ENCODE data around the gene SETD4. TPM values are rescaled to one million over a fixed set of nuclear protein-coding genes. Genes with fewer than 3 reads are reported as not detected.

SETD4 gene
- total and polyA plus RNA-seq, 7 donors: 4.8 to 19.9 (median 14.3) TPM

DNA sequence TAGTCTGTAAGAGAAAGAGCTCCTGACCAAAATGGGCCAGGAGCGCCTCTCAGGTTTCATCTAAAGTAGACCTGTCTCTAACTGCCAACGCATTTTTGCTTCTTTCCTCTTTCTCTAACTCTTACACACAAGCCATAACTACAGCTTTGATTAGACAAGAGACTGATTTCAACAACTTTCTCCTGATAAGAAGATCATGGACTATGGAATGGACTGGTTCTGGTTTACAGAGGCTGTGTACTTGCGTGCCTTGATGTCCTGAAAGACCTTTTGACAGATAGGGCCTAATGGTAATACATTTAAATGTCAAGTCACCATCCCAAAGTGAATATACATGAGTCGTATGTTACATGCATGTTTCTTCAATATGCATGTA is 3.7 kb upstream of the SETD4 start:
- WGBS, 2 donors: 94% methylated on average over 4 of the region's 4 CpGs
- H3K27me3 ChIP-seq: no peaks in the 10 kb centered on the region
- H3K36me3 ChIP-seq: no peaks in the 10 kb centered on the region
- H3K4me3 ChIP-seq: no peak overlapping the region
- intact Hi-C loops (cut with DNase I): no loop called here
- no peak for DNase-seq
- H3K9me3 ChIP-seq: no peaks in the 10 kb centered on the region
- H3K27ac ChIP-seq: no peak overlapping the region
- peaks cover 0 to 13% (median 9%) of the 10 kb centered on the region in 4 donors for H3K4me1 ChIP-seq
- TF ChIP-seq POLR2A (IDR thresholded peaks at IDR 0.05): no peak
- no peak for TF ChIP-seq EP300 (IDR thresholded peaks at IDR 0.05)
- TF ChIP-seq, protein P1, sequence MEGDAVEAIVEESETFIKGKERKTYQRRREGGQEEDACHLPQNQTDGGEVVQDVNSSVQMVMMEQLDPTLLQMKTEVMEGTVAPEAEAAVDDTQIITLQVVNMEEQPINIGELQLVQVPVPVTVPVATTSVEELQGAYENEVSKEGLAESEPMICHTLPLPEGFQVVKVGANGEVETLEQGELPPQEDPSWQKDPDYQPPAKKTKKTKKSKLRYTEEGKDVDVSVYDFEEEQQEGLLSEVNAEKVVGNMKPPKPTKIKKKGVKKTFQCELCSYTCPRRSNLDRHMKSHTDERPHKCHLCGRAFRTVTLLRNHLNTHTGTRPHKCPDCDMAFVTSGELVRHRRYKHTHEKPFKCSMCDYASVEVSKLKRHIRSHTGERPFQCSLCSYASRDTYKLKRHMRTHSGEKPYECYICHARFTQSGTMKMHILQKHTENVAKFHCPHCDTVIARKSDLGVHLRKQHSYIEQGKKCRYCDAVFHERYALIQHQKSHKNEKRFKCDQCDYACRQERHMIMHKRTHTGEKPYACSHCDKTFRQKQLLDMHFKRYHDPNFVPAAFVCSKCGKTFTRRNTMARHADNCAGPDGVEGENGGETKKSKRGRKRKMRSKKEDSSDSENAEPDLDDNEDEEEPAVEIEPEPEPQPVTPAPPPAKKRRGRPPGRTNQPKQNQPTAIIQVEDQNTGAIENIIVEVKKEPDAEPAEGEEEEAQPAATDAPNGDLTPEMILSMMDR (IDR thresholded peaks at IDR 0.05): no peak
- no peak for TF ChIP-seq POLR2AphosphoS5 (IDR thresholded peaks at IDR 0.05)

DNA sequence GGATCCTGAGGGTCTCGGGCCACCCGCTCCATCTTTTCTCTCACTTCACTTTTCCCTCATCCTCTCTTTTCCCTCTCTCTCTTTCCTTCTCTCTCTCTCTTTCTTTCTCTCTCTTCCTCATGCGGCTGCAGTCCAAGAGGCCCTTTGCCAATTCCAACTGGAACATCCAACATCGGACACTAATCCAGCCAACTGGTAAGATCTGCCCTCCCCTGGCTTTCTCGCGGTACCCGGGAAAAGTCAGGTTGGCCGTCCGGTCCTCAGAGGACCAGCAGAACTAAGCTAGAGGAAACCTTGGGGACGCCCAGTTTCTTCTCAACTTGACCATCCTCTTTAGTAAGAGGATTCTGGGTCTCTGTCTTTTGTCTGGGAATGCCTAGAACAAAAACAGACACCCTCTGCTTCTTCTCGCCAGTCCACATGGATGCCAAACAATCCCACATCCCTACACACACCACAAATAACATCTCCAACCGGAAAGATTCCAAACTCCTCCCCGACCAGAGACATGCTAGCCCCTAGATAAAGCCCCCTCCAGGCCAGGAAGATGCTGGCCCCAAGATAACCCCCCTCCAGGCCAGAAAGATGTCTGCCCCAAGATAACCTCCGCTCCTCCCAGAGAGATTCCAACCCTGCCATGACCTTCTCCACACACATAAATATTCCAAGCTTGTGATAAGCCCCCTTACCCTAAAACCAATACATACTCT is 3.2 kb upstream of the SETD4 start:
- H3K4me3 ChIP-seq: no peak overlapping the region
- H3K27ac ChIP-seq: no peak overlapping the region
- H3K27me3 ChIP-seq: no peaks in the 10 kb centered on the region
- TF ChIP-seq POLR2A (IDR thresholded peaks at IDR 0.05): no peak
- intact Hi-C loops (cut with DNase I): no loop called here
- WGBS, 2 donors: 94 to 96% methylated on average over 14 of the region's 14 CpGs
- peaks cover 0 to 16% (median 12%) of the 10 kb centered on the region in 4 donors for H3K4me1 ChIP-seq
- DNase-seq: no peak
- no peaks in the 10 kb centered on the region for H3K9me3 ChIP-seq
- peaks cover 0 to 1% (median under 1%) of the 10 kb centered on the region in 4 donors for H3K36me3 ChIP-seq

DNA sequence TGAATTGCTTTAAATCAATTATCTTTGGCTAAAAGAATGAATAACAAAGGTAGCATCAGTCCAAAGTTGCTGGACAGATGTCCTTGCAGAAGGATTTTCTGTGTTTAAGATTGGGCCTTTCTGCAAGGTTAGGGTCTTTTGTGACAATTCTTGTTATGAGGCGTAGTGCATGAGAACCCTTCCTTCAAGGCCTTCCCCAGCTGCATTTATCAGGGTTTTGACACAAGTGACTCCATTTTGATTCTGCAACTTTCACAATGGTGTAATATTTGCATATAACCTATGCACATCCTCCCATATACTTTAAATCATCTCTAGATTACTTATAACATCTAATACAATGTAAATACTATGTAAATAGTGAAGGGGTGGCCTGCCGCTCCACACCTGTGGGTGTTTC is 1.1 kb upstream of the SETD4 start:
- peaks cover 6 to 22% (median 9%) of the 10 kb centered on the region in 4 donors for H3K36me3 ChIP-seq
- WGBS, 2 donors: 97 to 99% methylated on average over 2 of the region's 2 CpGs
- no peak for TF ChIP-seq POLR2AphosphoS5 (IDR thresholded peaks at IDR 0.05)
- TF ChIP-seq, protein P1 (IDR thresholded peaks at IDR 0.05): no peak
- TF ChIP-seq EP300 (IDR thresholded peaks at IDR 0.05): no peak
- no peak for TF ChIP-seq POLR2A (IDR thresholded peaks at IDR 0.05)
- no peaks in the 10 kb centered on the region for H3K27me3 ChIP-seq
- DNase-seq: no peak
- H3K4me1 ChIP-seq: peaks cover 0 to 21% (median 19%) of the 10 kb centered on the region in 4 donors
- no peak overlapping the region for H3K4me3 ChIP-seq
- intact Hi-C loops (cut with DNase I): loop anchor here (2.0 kb wide), 1 partner anchor 51 kb away; no protein-coding TSS in a partner anchor
- no peaks in the 10 kb centered on the region for H3K9me3 ChIP-seq
- H3K27ac ChIP-seq: peak overlapping the region in 1 of 4 donors; percentile 88

DNA sequence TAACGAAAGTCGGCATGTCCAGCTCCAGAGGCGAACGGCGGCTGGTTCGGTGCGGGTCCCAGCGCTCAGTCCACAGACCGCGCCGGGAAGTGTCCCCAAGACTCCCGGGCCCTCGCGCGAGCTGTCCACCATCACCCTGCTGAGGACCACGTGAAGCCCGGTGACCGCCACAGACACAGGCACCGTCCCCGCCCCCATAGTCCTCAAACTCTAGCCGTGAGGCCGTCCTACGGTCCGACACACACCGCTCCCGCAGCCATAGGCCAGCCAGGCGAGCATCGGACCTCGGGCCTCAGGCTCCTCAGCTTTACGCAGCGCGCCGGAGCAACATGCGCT is 535 bp downstream of the SETD4 start:
- TF ChIP-seq, protein P1 (IDR thresholded peaks at IDR 0.05): no peak
- TF ChIP-seq POLR2AphosphoS5 (IDR thresholded peaks at IDR 0.05) (no peak), POLR2A (IDR thresholded peaks at IDR 0.05) (no peak), EP300 (IDR thresholded peaks at IDR 0.05) (no peak)
- WGBS, 2 donors: 0 to 1% methylated on average over 34 of the region's 34 CpGs
- Histone ChIP-seq H3K4me1 (peaks cover 0 to 21% (median 19%) of the 10 kb centered on the region in 4 donors), H3K27ac (peak overlapping the region; percentile 87 to 94 (median 90)), H3K36me3 (peaks cover 15 to 39% (median 23%) of the 10 kb centered on the region in 4 donors), H3K9me3 (no peaks in the 10 kb centered on the region), H3K4me3 (peak overlapping the region; percentile 58 to 80 (median 71)), H3K27me3 (no peaks in the 10 kb centered on the region)
- peak; percentile 75 for DNase-seq
- intact Hi-C loops (cut with DNase I): loop anchor here (2.0 kb wide), 1 partner anchor 53 kb away; no protein-coding TSS in a partner anchor

DNA sequence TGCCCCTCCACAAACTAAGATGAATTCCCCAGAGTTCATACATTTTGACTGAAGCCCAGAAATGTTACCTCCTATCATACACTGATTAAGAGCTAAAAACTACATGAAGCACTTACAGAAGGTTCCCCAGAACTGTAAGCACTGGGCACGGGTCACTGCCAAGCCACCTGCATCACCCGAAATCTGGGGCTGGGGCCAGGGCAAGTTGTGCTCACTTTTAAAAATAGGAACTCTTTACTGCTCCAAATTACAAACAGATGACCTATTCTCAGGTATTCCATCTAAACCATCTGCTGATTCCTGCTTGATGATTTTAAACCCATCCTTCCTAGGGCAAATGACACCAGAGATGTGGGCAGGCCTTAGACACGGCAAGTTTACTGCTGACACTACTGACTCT is 4.8 kb downstream of the SETD4 start:
- intact Hi-C loops (cut with DNase I): no loop called here
- TF ChIP-seq POLR2AphosphoS5 (IDR thresholded peaks at IDR 0.05): no peak
- no peak for TF ChIP-seq EP300 (IDR thresholded peaks at IDR 0.05)
- DNase-seq: no peak
- Histone ChIP-seq H3K9me3 (no peaks in the 10 kb centered on the region), H3K27ac (no peak overlapping the region), H3K4me3 (no peak overlapping the region), H3K27me3 (no peaks in the 10 kb centered on the region), H3K36me3 (peaks cover 32 to 81% (median 36%) of the 10 kb centered on the region in 4 donors), H3K4me1 (peaks cover 0 to 21% (median 17%) of the 10 kb centered on the region in 4 donors)
- WGBS, 2 donors: 98% methylated on average over 3 of the region's 3 CpGs
